Measurements from ENCODE around the gene BUD13. TPM values are rescaled to one million over a fixed set of nuclear protein-coding genes. Genes with fewer than 3 reads are reported as not detected.

Gene BUD13
- total and polyA plus RNA-seq, 3 experiments from 2014 or later = 15.0 to 32.3 (median 31.4) TPM

DNA sequence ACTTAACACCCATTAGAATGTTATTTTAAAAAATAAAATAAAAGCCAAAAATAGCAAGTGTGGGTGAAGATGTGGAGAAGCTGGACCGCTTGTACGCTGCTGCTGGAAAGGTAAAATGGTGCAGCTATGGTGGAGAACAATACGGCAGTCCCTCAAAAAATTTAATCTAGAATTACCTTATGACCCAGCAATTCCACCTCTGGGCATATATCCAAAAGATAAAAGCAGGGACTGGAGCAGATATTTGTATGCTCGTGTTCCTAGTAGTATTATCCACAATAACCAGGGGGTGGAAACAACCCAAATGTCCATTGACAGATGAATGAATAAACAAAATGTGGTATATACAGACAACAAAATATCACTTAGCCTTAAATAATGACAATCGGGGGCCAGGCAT, 25.0 kb upstream of the BUD13 start:
- Mint-ChIP-seq H3K4me1 (peaks cover 0 to 1% (median 0%) of the 10 kb centered on the region in 3 donors), H3K27ac (peak overlapping the region in 1 of 8 donors; percentile 26), H3K4me3 (no peak overlapping the region), H3K36me3 (peaks cover 0 to 1% (median 0%) of the 10 kb centered on the region in 3 donors), H3K27me3 (peaks cover 4 to 31% of the 10 kb centered on the region in 2 donors), H3K9me3 (no peaks in the 10 kb centered on the region)
- ChIA-PET CTCF (no interaction called here), POLR2A (interaction anchor here (0.7 kb wide), 1 partner anchor 42 kb away, joined by 3 read pairs; no protein-coding TSS in a partner anchor)
- Histone ChIP-seq H3K27me3 (ENCODE audit: insufficient read depth, low read length, poor library complexity, severe bottlenecking) (no peaks in the 10 kb centered on the region), H3K27ac (ENCODE audit: low read depth, low read length) (no peak overlapping the region), H3K36me3 (ENCODE audit: insufficient read depth, low read length) (no peaks in the 10 kb centered on the region), H3K4me3 (ENCODE audit: low read length) (no peak overlapping the region), H3K4me1 (ENCODE audit: insufficient read depth, low read length) (no peaks in the 10 kb centered on the region), H3K9me3 (ENCODE audit: low read length) (no peaks in the 10 kb centered on the region)
- no peak for DNase-seq

DNA sequence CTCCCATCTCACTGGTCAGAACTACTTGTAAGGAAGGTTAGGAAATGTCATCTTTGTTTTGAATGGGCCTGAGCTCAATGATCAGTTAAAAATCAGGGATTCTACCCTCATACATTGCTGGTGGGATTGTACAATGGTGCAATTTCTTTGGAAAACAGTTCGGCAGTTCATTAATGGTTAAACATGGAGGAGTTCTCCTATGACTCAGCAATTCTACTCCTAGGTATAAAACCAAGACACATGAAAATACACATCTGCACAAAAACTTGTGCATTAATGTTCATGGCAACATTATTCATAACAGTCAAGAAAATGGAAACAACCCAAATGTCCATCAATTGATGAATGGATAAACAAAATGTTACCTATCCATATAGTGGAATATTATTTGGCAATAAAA, 23.8 kb upstream of the BUD13 start:
- ChIA-PET POLR2A (no interaction called here), CTCF (interaction anchor here (1.5 kb wide), 1 partner anchor 40 kb away, joined by 7 read pairs; no protein-coding TSS in a partner anchor)
- Histone ChIP-seq H3K27me3 (ENCODE audit: insufficient read depth, low read length, poor library complexity, severe bottlenecking) (no peaks in the 10 kb centered on the region), H3K4me1 (ENCODE audit: insufficient read depth, low read length) (peaks cover 2% of the 10 kb centered on the region), H3K27ac (ENCODE audit: low read depth, low read length) (no peak overlapping the region), H3K9me3 (ENCODE audit: low read length) (no peaks in the 10 kb centered on the region), H3K36me3 (ENCODE audit: insufficient read depth, low read length) (no peaks in the 10 kb centered on the region), H3K4me3 (ENCODE audit: low read length) (no peak overlapping the region)
- H3K27me3 Mint-ChIP-seq = peaks cover 4 to 24% of the 10 kb centered on the region in 2 donors
- no peak overlapping the region for H3K27ac Mint-ChIP-seq
- no peak for DNase-seq
- peaks cover 0 to 1% (median 0%) of the 10 kb centered on the region in 3 donors for H3K4me1 Mint-ChIP-seq
- peaks cover 0 to 1% (median 0%) of the 10 kb centered on the region in 3 donors for H3K36me3 Mint-ChIP-seq
- H3K4me3 Mint-ChIP-seq = no peak overlapping the region
- H3K9me3 Mint-ChIP-seq = no peaks in the 10 kb centered on the region

GRCh38 chr11:116794851-116795250, 22.1 kb upstream of the BUD13 start:
- H3K9me3 ChIP-seq (ENCODE audit: low read length) = no peaks in the 10 kb centered on the region
- H3K27me3 ChIP-seq (ENCODE audit: insufficient read depth, low read length, poor library complexity, severe bottlenecking) = no peaks in the 10 kb centered on the region
- Mint-ChIP-seq H3K4me3 (no peak overlapping the region), H3K27me3 (peaks cover 1 to 12% of the 10 kb centered on the region in 2 donors), H3K9me3 (no peaks in the 10 kb centered on the region), H3K4me1 (peaks cover 7 to 9% (median 7%) of the 10 kb centered on the region in 3 donors), H3K27ac (peak overlapping the region in 1 of 8 donors; percentile 48), H3K36me3 (no peaks in the 10 kb centered on the region)
- CTCF ChIA-PET = interaction anchor here (1.8 kb wide), 1 partner anchor 85 kb away, joined by 4 read pairs; no protein-coding TSS in a partner anchor
- H3K36me3 ChIP-seq (ENCODE audit: insufficient read depth, low read length) = no peaks in the 10 kb centered on the region
- no peak overlapping the region for H3K4me3 ChIP-seq (ENCODE audit: low read length)
- no peak overlapping the region for H3K27ac ChIP-seq (ENCODE audit: low read depth, low read length)
- POLR2A ChIA-PET = interaction anchor here (2.4 kb wide), 1 partner anchor 41 kb away, joined by 7 read pairs; no protein-coding TSS in a partner anchor
- peaks cover 9% of the 10 kb centered on the region for H3K4me1 ChIP-seq (ENCODE audit: insufficient read depth, low read length)
- DNase-seq = no peak

GRCh38 chr11:116793772-116794097, 20.9 kb upstream of the BUD13 start:
- peaks cover 8 to 15% (median 11%) of the 10 kb centered on the region in 3 donors for H3K4me1 Mint-ChIP-seq
- H3K27ac Mint-ChIP-seq = no peak overlapping the region
- peaks cover 1% of the 10 kb centered on the region in 2 donors for H3K27me3 Mint-ChIP-seq
- H3K27me3 ChIP-seq (ENCODE audit: insufficient read depth, low read length, poor library complexity, severe bottlenecking) = no peaks in the 10 kb centered on the region
- H3K36me3 ChIP-seq (ENCODE audit: insufficient read depth, low read length) = no peaks in the 10 kb centered on the region
- H3K4me1 ChIP-seq (ENCODE audit: insufficient read depth, low read length) = peaks cover 9% of the 10 kb centered on the region
- H3K9me3 Mint-ChIP-seq = no peaks in the 10 kb centered on the region
- no peak overlapping the region for H3K27ac ChIP-seq (ENCODE audit: low read depth, low read length)
- no peak overlapping the region for H3K4me3 Mint-ChIP-seq
- no peaks in the 10 kb centered on the region for H3K36me3 Mint-ChIP-seq
- no peak overlapping the region for H3K4me3 ChIP-seq (ENCODE audit: low read length)
- H3K9me3 ChIP-seq (ENCODE audit: low read length) = no peaks in the 10 kb centered on the region
- DNase-seq = no peak
- ChIA-PET POLR2A (interaction anchor here (2.4 kb wide), 1 partner anchor 42 kb away, joined by 7 read pairs; no protein-coding TSS in a partner anchor), CTCF (interaction anchor here (1.1 to 8.4 kb wide), 4 partner anchors 41 to 314 kb away, joined by 3 to 99 read pairs (median 6); no protein-coding TSS in a partner anchor)

DNA sequence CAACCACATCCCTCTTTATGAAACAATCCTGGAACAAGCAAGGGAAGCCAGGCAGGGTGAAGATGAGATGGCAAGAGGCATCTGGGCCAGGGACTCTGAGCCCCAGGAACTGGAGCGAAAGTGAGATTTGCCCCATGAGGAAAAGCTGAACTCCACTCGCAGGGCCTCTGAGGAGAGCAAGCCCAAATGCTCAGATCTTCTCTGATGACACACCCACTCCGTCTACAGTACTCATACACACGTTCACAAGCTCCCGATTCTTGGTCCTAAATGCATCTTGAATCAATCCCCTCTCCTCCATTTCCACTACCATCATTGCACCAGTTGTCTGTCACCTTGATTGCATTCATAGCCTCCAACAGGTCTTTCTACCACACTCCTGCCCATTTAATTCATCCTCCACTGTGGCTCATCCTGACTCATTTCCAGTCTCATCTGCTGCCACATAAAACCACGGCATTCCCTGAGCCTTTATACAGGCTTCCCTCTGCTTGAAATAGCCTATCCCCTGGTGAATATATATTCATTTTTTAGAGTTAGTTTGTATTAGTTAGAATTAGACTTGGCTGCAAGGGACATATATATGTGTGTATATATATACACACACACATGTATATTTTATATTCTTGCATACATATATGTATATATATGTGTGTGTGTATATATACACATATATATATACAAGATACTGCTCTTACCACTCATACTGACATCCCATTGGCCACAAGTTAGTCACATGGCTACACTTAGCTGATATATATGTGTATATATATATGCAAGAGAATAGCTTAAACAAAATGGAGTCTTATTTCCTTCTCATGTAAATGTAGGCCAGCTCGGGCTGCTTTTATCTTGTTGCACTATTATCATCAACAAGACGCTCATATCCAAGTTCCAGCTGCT, 20.3 kb upstream of the BUD13 start:
- DNase-seq = no peak
- H3K27ac ChIP-seq (ENCODE audit: low read depth, low read length) = no peak overlapping the region
- Mint-ChIP-seq H3K27me3 (peaks cover 0 to 1% of the 10 kb centered on the region in 2 donors), H3K4me1 (peaks cover 14 to 22% (median 16%) of the 10 kb centered on the region in 3 donors), H3K9me3 (no peaks in the 10 kb centered on the region), H3K36me3 (no peaks in the 10 kb centered on the region), H3K27ac (peak overlapping the region in 2 of 8 donors; percentile 4 to 48), H3K4me3 (peak overlapping the region in 1 of 7 donors; percentile 5)
- H3K4me3 ChIP-seq (ENCODE audit: low read length) = no peak overlapping the region
- ChIA-PET POLR2A (interaction anchor here (2.4 kb wide), 1 partner anchor 43 kb away, joined by 7 read pairs; no protein-coding TSS in a partner anchor), CTCF (interaction anchor here (1.1 to 8.4 kb wide), 8 partner anchors 40 to 314 kb away, joined by 3 to 101 read pairs (median 6); partner anchors contain the start of genes APOA1 and APOC3)
- no peaks in the 10 kb centered on the region for H3K27me3 ChIP-seq (ENCODE audit: insufficient read depth, low read length, poor library complexity, severe bottlenecking)
- H3K4me1 ChIP-seq (ENCODE audit: insufficient read depth, low read length) = peaks cover 15% of the 10 kb centered on the region
- H3K36me3 ChIP-seq (ENCODE audit: insufficient read depth, low read length) = no peaks in the 10 kb centered on the region
- no peaks in the 10 kb centered on the region for H3K9me3 ChIP-seq (ENCODE audit: low read length)

GRCh38 chr11:116792144-116792868, 19.5 kb upstream of the BUD13 start:
- H3K27ac Mint-ChIP-seq = peak overlapping the region in 2 of 8 donors; percentile 11 to 50
- no peak overlapping the region for H3K4me3 ChIP-seq (ENCODE audit: low read length)
- DNase-seq = no peak
- ChIA-PET POLR2A (interaction anchor here (2.4 kb wide), 1 partner anchor 43 kb away, joined by 7 read pairs; no protein-coding TSS in a partner anchor), CTCF (interaction anchor here (1.1 to 8.4 kb wide), 12 partner anchors 7 to 437 kb away, joined by 4 to 101 read pairs (median 8); partner anchors contain the start of genes APOA1, APOC3, BUD13 and SIK3)
- no peaks in the 10 kb centered on the region for H3K9me3 Mint-ChIP-seq
- no peak overlapping the region for H3K4me3 Mint-ChIP-seq
- no peaks in the 10 kb centered on the region for H3K9me3 ChIP-seq (ENCODE audit: low read length)
- H3K36me3 Mint-ChIP-seq = peaks cover 0 to 5% (median 0%) of the 10 kb centered on the region in 3 donors
- H3K4me1 ChIP-seq (ENCODE audit: insufficient read depth, low read length) = peaks cover 17% of the 10 kb centered on the region
- peaks cover 0 to 1% of the 10 kb centered on the region in 2 donors for H3K27me3 Mint-ChIP-seq
- H3K27ac ChIP-seq (ENCODE audit: low read depth, low read length) = no peak overlapping the region
- no peaks in the 10 kb centered on the region for H3K27me3 ChIP-seq (ENCODE audit: insufficient read depth, low read length, poor library complexity, severe bottlenecking)
- H3K36me3 ChIP-seq (ENCODE audit: insufficient read depth, low read length) = no peaks in the 10 kb centered on the region
- H3K4me1 Mint-ChIP-seq = peaks cover 16 to 27% (median 20%) of the 10 kb centered on the region in 3 donors

GRCh38 chr11:116791813-116792143, 19.0 kb upstream of the BUD13 start, which contains the start of gene APOA5:
Gene APOA5, minus strand, starts transcription at chr11:116791879. Its CDS starts 19 bp downstream, at chr11:116791860.
- Histone ChIP-seq H3K9me3 (ENCODE audit: low read length) (no peaks in the 10 kb centered on the region), H3K27me3 (ENCODE audit: insufficient read depth, low read length, poor library complexity, severe bottlenecking) (no peaks in the 10 kb centered on the region), H3K36me3 (ENCODE audit: insufficient read depth, low read length) (no peaks in the 10 kb centered on the region), H3K4me3 (ENCODE audit: low read length) (no peak within 1 kb of the TSS), H3K4me1 (ENCODE audit: insufficient read depth, low read length) (peaks cover 22% of the 10 kb centered on the region), H3K27ac (ENCODE audit: low read depth, low read length) (no peak within 1 kb of the TSS)
- Mint-ChIP-seq H3K4me1 (peaks cover 21 to 33% (median 25%) of the 10 kb centered on the region in 3 donors), H3K27ac (peak within 1 kb of the TSS in 6 of 8 donors; percentile 65 to 88 (median 82)), H3K9me3 (no peaks in the 10 kb centered on the region), H3K4me3 (peak within 1 kb of the TSS in 6 of 7 donors; percentile 39 to 76 (median 54)), H3K27me3 (peaks cover 0 to 1% of the 10 kb centered on the region in 2 donors), H3K36me3 (peaks cover 0 to 10% (median 2%) of the 10 kb centered on the region in 3 donors)
- POLR2A ChIA-PET = interaction anchor here (0.6 to 1.8 kb wide), 3 partner anchors 19 to 314 kb away, joined by 3 to 8 read pairs (median 8); partner anchors contain the start of gene BUD13
- DNase-seq = no peak
- CTCF ChIA-PET = interaction anchor here (0.8 to 8.4 kb wide), 22 partner anchors 8 to 438 kb away, joined by 3 to 101 read pairs (median 5); partner anchors contain the start of genes APOA1, APOC3, BUD13 and SIK3
